ENCODE data around the gene KCNK4. TPM values are rescaled to one million over a fixed set of nuclear protein-coding genes. Genes with fewer than 3 reads are reported as not detected.

The KCNK4 gene
- total RNA-seq, 1 donor from 2014 or later: not detected

GRCh38 chr11:64349025-64349387, 57.9 kb downstream of the KCNK4 start:
- Histone ChIP-seq H3K27me3 (no peaks in the 10 kb centered on the region), H3K4me1 (no peaks in the 10 kb centered on the region), H3K27ac (no peak overlapping the region), H3K9me3 (no peaks in the 10 kb centered on the region), H3K4me3 (no peak overlapping the region), H3K36me3 (no peaks in the 10 kb centered on the region)
- TF ChIP-seq CTCF (IDR thresholded peaks at IDR 0.05): no peak
- intact Hi-C loops (cut with DNase I): no loop called here
- no peak for DNase-seq (ENCODE audit: low spot score in 2 of 2)

DNA sequence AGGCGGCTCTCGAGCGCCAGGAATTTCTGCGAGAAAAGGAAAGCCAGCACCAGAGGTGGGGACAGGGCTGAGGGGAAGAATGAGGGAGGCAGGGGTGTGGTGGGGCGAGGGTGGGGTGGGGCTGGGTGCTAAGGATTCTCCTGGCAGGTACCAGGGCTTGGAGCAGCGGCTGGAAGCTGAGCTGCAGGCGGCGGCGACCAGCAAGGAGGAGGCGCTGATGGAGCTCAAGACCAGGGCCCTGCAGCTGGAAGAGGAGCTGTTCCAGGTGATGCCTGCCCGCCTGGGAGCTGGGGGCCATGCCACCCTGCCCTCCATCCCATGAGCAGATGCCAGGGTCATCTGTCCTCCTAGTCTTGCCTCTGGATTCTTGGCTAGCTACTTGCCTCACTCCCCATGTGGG, 58.3 kb downstream of the KCNK4 start:
- Histone ChIP-seq H3K4me3 (no peak overlapping the region), H3K4me1 (no peaks in the 10 kb centered on the region), H3K27me3 (no peaks in the 10 kb centered on the region), H3K36me3 (no peaks in the 10 kb centered on the region), H3K27ac (no peak overlapping the region), H3K9me3 (no peaks in the 10 kb centered on the region)
- TF ChIP-seq CTCF (IDR thresholded peaks at IDR 0.05): no peak
- intact Hi-C loops (cut with DNase I): no loop called here
- DNase-seq (ENCODE audit: low spot score in 2 of 2): no peak

Other genes with a start within 250 kb of the KCNK4 start
- gene MACROD1, start 125.2 kb upstream of the KCNK4 start, total RNA-seq: 26.5 TPM
- 77.7 TPM for gene STIP1, start 105.1 kb upstream of the KCNK4 start, total RNA-seq
- gene FERMT3, start 84.6 kb upstream of the KCNK4 start, total RNA-seq: 55.2 TPM
- 224 TPM for gene TRPT1, start 65.1 kb upstream of the KCNK4 start, total RNA-seq
- gene NUDT22, start 65.0 kb upstream of the KCNK4 start, total RNA-seq: 158 TPM
- gene DNAJC4, start 60.8 kb upstream of the KCNK4 start, total RNA-seq: 43.1 TPM
- gene VEGFB, start 56.7 kb upstream of the KCNK4 start, total RNA-seq: 188 TPM
- gene FKBP2, start 50.2 kb upstream of the KCNK4 start, total RNA-seq: 17.7 TPM
- gene PPP1R14B, start 44.4 kb upstream of the KCNK4 start, total RNA-seq: 85.7 TPM
- gene PLCB3, start 39.8 kb upstream of the KCNK4 start, total RNA-seq: 54.0 TPM
- gene BAD, start 6.6 kb upstream of the KCNK4 start, total RNA-seq: 175 TPM
- gene GPR137, start 5.5 kb upstream of the KCNK4 start, total RNA-seq: 3.9 TPM
- gene CATSPERZ, start 9.1 kb downstream of the KCNK4 start, total RNA-seq: not detected
- 53.4 TPM for gene ESRRA, start 14.2 kb downstream of the KCNK4 start, total RNA-seq
- gene TRMT112, start 26.3 kb downstream of the KCNK4 start, total RNA-seq: 384 TPM
- gene PRDX5, start 26.8 kb downstream of the KCNK4 start, total RNA-seq: 153 TPM
- gene CCDC88B, start 48.9 kb downstream of the KCNK4 start, total RNA-seq: 5.1 TPM
- gene RPS6KA4, start 67.9 kb downstream of the KCNK4 start, total RNA-seq: 81.5 TPM

Data from ascending aorta (tissue), 2 donors.